T-helper 2 cell treated with Interferon-gamma antibody and Interleukin-4, amounts not matched to agents 100 ng/mL and 5 ng/mL, for 36 hours (primary cell): ENCODE results near the gene GRID1. TPM values are rescaled to one million over a fixed set of nuclear protein-coding genes. Genes with fewer than 3 reads are reported as not detected.

Source experiments
- intact Hi-C: fragments of 100-400 bp; cut with micrococcal nuclease; formaldehyde crosslinking; loops from one replicate; pipeline ENCODE4 v1.15.1; 2023
- total RNA-seq: library from RNA; stranded (reverse); gene quantifications from 2 replicates; pipeline ENCODE4 v1.2.3, GENCODE V29; 2022

Gene GRID1
- total RNA-seq, 1 donor from 2014 or later: not detected

DNA sequence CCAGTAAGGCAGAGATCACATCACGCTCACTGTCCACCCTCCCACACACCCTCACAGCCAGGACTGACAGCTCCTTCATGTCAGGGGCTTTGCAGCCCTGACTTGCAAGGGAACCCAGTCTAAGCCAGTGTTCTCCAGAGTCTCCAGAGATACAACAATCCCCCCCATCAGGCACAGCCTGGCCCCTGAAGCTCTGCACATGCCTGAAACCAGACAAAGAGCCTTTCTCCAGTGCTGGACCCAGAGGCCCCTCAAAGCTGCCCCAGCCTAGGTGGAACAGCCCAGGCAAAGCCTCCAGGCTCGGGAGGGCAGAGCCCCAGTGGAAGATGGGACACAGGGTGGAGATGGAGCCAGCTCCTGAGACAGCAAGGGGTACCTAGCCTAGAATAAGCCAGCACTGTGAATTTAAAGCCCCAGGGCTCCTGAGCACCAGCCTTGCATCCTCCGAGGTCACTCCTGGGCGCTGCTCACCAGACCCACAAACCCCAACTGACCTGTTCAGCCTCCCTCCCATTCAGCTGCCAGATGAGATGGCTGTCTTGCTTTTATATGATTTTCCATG lies 50.2 kb downstream of the GRID1 start:
- intact Hi-C loops: no loop called here

DNA sequence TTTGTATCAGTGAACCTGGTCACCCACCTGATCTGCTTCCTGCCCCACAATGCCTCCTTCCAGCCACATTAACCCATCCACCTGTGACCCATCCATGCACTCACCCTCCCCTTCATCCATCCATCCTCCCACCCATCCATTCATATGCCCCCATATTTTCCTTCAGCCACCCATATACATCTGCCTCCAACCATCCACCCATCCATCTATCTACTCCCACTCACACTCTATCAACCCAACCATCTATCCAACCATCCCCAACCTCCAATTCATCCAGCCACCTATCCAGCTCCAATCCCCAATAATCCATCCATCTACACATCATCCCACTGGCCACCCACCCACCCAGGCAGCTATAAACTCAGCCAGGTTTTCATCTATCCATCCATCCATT lies 51.0 kb downstream of the GRID1 start:
- intact Hi-C loops: no loop called here

DNA sequence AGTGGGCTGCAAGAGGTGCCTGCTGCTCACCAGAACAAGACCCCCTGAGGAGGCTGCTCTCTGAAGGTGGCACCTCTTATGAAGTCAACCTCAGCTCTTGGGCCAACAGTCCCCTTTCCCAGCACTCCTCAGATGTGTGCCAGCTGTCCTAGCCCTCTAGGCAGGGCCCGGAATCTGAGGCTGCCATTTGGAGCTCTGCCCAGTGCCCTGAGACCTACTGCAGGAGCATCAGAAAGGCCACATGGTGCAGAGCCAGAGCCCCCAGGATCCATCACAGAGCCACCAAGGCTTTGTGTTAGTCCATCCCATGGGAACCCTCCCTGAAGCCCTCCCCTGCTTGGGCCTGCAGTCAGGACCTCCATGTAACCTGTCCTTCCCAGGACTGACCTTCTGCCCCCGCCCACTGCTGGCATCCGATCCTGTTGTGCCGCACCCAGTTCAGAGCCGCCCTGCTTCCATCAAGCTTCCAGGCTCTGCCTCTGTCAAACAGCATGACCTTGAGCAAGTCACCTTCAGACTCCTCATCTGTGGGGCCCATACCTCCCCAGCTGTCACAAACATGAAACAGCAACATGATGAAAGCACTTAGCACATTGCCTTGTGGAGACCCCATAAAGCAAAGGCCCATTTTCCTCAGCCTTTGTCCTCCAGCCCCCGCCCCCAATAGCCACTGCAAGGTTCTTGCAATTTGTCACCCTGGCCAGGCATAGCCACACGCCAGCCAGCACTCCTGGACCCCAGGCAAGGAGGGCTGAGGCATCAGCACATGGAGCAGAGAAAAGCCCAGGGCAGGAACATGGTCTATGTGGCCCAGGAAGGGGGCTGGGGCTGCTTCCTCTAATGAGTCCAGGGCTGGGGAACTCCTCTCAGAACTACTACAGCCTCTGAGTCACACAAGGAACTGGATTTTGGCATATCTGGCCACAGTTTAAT lies 51.7 kb downstream of the GRID1 start:
- intact Hi-C loops: no loop called here

GRCh38 chr10:86313621-86314041 lies 53.0 kb downstream of the GRID1 start:
- intact Hi-C loops: no loop called here

GRCh38 chr10:86312701-86313270 lies 53.8 kb downstream of the GRID1 start:
- intact Hi-C loops: no loop called here

DNA sequence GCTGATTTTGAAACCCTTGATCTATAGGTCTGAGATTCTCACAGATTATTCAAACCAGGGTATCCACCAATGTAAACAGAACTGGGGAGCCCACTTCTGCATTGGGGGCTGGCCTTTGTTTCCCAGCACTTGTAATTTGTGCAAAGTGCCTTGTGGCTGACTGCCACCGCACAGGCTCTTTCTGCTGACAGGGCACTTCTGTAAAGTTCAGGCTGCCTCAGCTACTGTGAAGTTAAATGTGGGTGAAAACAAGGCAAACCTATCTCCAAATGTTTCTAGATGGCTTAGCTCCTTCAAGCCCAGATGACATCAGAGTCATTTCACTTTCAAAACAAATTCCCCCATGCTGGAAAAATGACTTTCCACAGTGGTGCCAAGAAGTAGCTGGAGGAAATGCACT lies 54.7 kb downstream of the GRID1 start:
- intact Hi-C loops: no loop called here

DNA sequence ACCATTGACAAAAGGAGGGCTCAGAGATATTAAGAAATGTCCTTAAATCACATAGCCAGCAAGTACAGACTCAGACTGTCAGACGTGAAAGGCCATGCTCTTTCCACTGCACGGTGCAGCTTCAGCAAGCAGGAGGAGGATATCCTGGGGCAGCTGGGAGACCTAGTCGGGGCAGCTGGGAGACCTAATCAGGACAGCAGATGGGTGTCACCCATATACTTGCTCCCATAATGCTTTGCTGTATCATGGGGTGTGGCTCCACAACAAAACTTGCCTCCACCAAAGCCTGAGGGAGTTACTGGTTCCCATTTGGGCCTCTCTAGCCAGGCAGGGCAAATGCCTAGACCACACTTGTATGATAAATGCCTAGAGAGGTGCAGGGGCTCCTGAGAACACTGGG lies 55.4 kb downstream of the GRID1 start:
- intact Hi-C loops: no loop called here

- intact Hi-C loops: no loop called here
Observed at GRCh38 chr10:86310702-86311101, 55.9 kb downstream of the GRID1 start.

DNA sequence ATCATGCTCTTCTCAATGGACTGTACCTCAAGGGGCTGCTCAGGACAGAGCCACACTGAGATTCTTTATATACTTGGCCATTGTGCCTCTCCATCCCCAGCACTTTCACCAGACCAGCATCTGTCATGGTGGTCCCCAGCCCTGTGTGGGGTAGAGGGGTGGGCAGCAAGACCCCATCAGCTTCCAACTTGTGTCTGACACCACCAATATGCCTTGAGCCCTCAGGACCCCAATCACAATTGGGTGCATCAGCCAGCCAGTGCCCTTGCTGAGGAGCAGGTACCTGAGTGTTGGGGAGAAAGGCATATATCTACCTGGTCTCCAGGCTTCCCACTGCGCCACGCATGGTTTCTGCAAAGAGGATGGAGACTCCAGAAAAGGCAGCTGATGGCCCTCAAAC lies 56.3 kb downstream of the GRID1 start:
- intact Hi-C loops: no loop called here

DNA sequence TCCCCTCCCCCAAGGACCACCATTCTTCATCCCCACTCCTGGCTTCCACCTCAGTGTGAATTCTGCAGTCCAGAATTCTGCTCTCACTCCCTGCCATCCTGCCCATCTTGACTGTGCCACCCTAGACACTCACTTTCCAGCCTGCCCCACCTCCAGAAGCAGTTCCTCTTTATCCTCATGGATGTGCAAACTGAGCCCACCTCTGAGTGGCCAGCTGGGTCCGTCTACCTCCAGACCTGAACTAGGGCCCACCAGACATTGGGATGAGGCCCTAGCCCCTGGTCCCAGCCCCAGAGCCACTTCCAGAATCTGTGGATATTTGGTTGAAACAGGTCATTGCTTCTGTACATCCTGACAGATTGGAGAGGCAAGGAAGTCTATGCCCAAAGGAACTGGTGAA lies 58.5 kb downstream of the GRID1 start:
- intact Hi-C loops: no loop called here

DNA sequence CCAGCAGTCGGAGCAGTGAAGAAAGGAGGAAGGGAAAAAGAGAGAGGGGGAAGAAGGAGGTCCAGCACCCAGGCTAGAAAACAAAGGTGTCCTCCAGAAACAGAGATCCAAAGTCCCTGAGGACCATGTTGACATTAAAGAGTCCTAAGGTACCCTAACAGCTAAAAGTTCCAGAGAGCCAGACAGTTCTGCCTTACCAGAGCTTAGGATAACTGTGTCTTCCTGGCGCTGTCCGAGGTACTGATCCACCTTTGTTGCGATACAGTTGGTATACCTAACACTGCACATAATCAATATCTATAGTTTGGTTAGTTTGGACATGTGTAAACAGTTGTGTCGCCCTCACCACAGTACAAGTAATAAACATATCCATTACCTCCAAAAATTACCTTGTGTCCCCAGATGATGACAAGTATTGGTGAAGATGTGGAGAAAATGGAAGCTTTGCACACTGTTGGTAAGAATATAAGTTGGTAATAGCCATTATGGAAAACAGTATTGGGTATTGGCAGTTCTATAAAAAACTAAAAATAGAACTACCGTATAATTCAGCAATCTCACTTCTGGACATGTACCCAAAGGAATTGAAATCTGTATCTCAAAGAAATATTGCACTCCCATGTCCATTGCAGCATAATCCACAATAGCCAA lies 59.8 kb downstream of the GRID1 start:
- intact Hi-C loops: no loop called here

- intact Hi-C loops: no loop called here
Observed at GRCh38 chr10:86305521-86305920, 61.1 kb downstream of the GRID1 start.

GRCh38 chr10:86304436-86304835 lies 62.2 kb downstream of the GRID1 start:
- intact Hi-C loops: no loop called here

GRCh38 chr10:86303626-86304025 lies 63.0 kb downstream of the GRID1 start:
- intact Hi-C loops: no loop called here

DNA sequence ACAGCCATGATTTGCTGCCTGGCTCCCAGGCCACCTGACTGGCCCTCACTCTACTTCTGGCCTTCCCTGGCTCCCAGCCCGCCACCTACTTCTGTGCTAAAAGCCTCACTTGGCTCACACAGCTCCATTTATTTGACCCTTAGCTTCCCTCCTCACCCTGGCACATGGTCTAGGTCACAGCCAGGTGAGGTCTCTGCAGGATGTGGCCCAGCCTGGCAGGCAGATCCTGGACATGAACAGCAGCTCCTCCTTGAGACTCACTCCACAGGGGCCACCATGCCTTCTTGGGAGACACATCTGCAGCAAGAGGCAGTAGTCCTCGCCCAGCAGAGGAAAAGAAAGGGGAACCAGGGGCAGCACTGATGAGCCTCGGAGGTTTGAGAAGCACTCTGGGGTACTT lies 64.6 kb downstream of the GRID1 start:
- intact Hi-C loops: no loop called here

DNA sequence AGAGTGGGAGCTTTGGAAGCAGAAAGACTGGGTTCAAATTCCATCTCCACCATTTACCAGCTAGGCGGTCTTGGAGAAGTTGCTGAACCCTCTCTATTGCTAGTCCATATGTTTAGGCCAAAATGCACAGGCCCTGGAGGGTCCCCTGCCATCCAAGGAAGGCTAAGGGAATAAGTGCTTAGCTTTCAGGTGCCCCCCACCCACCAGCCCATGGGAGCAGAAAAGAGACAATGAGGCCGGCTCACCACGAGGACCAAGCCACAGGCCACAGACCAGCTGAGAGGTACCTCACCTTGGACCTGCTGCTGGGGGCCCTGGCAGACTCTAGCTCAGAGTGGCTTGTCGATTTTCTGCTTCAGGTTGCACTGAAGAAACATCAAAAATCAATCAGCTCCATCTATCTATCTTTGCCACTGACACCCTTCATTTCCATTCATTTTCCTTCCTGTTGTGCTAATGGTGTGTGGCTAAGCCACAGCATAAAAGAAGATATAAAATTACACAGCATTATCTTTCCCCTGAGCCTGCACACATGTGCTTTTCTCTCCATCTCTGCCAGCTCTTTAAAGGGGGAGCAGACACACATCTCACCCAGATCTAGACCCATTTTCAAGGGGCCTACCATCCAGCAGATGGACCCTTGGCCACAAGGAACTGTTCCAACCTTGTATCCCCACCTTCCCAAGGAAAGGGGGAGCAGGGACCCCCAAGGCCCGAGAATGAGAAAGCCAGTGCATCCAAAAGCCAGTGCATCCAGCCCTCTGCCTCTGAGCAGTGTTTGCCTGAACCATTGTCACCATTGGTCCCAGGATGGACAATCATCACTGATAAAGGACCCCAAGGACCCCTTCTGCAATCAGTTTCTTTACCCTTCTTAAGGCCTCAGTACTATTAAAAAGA lies 65.4 kb downstream of the GRID1 start:
- intact Hi-C loops: no loop called here

GRCh38 chr10:86300399-86300925 lies 66.1 kb downstream of the GRID1 start:
- intact Hi-C loops: no loop called here

GRCh38 chr10:86299562-86299961 lies 67.0 kb downstream of the GRID1 start:
- intact Hi-C loops: no loop called here

- intact Hi-C loops: no loop called here
Observed at GRCh38 chr10:86298501-86299001, 68.0 kb downstream of the GRID1 start.

- intact Hi-C loops: no loop called here
Observed at GRCh38 chr10:86295791-86296190, 70.8 kb downstream of the GRID1 start.

DNA sequence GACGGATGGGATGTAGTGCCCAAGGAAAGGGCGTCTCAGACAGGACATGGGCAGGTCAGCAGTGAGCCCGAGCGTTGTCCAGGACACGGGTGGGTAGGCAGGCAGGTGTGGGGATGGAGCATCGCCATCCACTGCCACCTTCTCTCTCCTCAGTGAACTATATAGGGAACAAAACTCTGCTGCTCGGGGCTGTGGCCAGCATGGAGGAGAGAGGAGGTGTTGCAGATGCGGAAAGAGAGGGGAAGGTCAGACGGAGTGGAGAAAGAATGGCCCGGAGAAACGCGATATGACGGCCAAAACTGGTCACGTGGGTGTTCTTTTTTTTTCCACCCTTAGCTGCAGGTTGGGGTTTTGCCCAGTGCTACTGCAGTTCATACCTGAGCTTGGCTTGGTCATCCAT lies 71.2 kb downstream of the GRID1 start:
- intact Hi-C loops: no loop called here
